Measurements from ENCODE around the gene HAUS8.

HAUS8 gene

GRCh38 chr19:17076543-17076991 lies 1.3 kb upstream of the HAUS8 start:
- DNase-seq: peak in 7 of 51 donors; percentile 16 to 46 (median 37)

DNA sequence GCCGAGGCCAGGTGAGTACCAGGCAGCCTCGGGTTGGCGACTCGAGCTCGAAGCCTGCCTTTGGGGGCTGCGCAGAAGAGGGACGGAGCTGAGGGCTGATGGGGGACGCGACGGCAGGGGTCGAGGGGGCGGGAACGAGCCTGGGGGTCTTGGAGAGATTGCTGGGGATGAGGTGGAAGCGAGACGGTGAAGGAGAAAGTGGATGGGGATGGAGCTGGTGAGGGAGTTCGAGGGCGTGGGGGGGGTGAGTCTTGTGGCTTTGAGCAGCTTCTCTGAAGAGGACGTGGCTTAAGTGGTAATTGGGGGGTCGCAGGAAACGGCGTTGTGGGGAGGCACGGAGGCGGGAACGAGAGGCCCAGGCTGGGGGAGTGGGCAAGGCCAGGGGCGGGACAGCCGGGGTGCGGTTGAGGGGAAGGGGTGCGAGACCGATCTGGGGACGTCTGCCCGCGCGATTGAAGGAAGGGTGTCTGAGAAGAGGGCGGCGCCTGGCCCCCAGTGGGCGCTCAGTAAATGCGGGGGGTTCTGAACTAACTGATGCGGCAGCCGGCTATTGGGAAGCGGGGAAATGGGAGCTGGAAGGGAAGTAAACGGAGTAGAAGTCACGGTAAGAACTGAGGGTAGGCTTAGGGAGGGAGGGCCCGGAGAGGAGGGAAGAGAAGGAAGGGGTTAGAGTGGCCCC lies 751 bp upstream of the HAUS8 start:
- DNase-seq: peak in 15 of 51 donors; percentile 9 to 56 (median 37)

DNA sequence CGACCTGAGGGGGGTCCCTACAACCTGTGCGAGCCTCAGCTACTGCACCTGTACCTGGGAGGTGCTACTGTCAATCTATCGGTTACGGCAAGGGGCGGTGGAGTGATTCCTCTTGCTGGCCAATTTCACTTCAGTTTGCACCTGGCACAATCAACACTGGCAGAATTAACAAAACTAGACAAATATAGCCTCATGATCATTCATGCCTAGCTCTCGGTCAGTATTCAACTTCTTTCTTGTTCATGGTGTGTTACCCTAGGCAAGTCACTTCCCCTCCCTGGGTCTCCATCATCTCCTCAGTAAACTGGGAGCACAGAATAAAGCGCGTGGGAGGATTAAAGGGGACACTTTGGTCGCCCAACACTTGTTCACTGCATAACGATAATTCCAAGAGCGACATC lies 618 bp downstream of the HAUS8 start:
- no peak for DNase-seq

DNA sequence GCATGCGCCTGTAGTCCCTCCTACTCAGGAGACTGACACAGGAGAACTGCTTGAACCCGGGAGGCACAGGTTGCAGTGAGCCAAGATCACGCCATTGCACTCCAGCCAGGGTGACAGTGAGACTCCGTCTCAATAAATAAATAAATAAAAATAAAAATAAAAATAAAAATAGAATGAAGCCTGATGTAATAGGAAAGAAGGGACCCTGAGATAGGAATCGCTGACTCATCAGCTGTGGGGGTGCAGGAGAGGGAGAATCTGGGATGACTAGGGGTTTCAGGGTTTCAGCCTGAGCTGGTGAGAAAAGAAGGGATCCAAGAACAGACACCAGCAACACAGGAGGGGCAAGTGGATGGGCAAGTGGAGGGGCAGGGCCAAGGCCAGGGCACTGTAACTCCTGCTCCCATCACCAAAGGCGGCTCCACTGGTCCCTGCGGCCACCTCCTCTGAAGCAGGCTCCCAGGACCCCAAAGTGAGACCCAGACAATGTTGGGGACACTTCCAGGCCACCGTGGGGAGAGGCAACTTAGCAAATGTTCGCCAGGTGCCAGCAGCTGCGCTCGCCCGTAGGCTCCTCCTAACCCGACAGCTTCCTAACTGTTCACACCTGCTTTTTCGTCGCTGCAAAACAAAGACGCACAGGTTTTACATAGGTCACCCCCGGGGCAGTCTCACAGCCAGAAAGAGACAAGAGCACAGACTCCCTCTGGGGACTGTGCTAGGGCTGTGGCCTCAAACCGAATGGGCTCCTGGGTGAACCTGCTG lies 1.2 kb downstream of the HAUS8 start:
- DNase-seq: no peak

- DNase-seq: no peak
Measured at GRCh38 chr19:17070912-17071311, 4.3 kb downstream of the HAUS8 start.

GRCh38 chr19:17070421-17070820 lies 4.8 kb downstream of the HAUS8 start:
- DNase-seq: no peak

- DNase-seq: no peak
Measured at GRCh38 chr19:17069193-17069592, 6.1 kb downstream of the HAUS8 start.

DNA sequence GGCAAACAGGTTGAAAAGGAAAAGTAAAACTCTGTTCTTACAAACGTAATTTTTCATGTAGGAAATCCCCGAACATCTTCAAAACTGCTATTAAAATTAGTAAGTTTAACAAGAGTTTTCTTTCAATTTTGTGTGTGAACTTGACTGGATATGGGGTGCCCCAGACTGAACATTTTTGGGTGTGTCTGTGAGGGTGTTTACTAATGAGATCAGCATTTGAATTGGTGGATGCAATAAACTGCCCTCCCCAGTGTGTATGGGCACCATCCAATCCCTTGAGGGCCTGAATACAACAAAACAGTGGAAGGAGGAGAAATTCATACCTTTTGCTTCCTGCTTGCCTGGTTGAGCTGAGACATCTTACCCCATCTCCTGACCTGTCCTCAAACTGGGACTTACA lies 11.8 kb downstream of the HAUS8 start:
- no peak for DNase-seq

DNA sequence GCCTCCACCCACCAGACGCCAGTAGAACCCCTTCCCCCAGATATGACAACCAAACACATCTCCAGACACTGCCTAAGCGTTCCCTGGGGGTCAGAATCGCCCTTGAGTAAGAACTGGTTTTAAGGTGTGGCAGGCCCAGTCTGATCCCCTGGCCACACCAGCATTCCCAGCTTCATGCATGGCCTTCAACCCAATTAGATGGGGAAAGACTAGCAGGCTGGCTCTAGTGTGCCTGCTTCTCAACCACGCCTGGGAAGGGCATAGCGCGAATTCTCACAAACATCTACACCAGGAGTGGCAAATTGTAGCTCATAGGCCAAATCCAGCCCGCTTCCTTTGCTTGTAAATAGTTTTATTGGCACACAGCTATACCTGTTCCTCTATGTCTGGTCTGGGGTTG lies 13.6 kb downstream of the HAUS8 start:
- DNase-seq: no peak

DNA sequence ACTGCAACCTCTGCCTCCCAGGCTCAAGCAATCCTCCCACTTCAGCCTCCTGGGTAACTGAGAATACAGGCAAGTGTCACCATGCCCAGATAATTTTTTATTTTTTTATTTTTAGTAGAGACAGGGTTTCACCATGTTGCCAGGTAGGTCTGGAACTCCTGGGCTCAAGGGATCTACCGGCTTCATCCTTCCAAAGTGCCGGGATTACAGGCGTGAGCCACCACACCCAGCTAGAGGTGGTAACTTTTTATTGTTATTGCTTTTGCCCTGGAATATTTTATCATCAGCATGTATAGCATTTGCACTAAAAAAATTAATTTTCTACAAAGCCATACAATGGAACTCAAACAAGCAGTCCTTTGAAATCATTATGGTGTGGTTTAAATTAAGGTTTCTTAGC lies 14.0 kb downstream of the HAUS8 start:
- no peak for DNase-seq

DNA sequence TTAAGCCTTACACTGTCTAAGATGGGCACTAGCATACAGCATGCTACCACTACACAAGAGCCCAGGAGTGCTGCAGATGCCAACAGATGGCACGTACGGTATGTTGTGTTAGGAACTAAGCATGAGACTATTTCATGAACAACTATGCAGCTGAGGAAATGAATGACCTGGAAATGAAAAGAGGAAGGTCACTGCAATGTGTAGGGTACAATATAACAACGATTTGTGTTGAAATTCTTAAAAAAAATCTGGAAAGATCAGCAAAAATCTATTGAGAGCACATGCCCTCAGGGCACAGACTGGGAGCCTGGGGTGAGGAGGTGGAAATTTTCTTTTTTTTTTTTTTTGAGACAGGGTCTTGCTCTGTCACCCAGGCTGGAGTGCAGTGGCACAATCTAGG lies 14.4 kb downstream of the HAUS8 start:
- no peak for DNase-seq

DNA sequence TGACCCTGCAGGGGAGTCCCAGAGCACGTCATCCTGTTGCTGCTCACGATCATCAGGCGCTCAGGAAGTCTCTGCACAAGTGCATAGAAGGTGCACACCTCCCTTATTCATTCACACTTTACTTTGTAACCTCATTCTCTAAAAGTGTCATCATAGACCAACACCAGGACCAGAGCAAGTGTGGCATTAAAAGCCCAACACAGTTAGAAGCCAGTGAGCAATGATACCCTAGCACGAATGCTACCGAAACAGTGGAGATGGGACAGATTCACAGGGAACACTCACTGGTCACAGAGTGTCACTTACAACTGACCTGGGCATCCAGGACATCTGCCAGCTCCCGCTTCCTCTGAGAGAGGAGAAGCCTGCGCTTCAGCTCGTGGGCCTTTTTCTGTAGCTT lies 17.0 kb downstream of the HAUS8 start:
- DNase-seq: no peak

- no peak for DNase-seq
Measured at GRCh38 chr19:17055636-17056035, 19.6 kb downstream of the HAUS8 start.

GRCh38 chr19:17054746-17055145 lies 20.5 kb downstream of the HAUS8 start:
- no peak for DNase-seq

DNA sequence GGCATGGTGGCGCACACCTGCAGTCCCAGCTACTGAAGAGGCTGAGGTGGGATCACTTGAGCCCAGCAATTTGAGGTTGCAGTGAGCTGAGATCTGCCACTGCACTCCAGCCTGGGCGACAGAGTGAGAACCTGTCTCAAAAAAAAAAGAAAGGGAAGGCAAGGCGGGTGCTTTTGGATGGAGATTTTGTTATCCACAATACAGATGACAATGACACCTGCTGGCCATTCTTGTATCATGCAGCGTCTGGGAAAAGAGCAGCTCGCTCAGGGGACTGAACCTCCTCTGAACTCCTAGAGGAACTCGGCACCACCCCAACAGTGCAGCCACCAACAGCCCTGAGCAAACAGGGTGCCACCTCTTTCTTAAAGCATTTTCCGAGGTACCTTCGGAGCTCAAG lies 22.8 kb downstream of the HAUS8 start:
- DNase-seq: peak in 17 of 51 donors; percentile 0 to 49 (median 17)

GRCh38 chr19:17049711-17050280 lies 25.5 kb downstream of the HAUS8 start:
- no peak for DNase-seq

- peak in 1 of 51 donors; percentile 12 for DNase-seq
Measured at GRCh38 chr19:17048885-17049453, 26.3 kb downstream of the HAUS8 start.

DNA sequence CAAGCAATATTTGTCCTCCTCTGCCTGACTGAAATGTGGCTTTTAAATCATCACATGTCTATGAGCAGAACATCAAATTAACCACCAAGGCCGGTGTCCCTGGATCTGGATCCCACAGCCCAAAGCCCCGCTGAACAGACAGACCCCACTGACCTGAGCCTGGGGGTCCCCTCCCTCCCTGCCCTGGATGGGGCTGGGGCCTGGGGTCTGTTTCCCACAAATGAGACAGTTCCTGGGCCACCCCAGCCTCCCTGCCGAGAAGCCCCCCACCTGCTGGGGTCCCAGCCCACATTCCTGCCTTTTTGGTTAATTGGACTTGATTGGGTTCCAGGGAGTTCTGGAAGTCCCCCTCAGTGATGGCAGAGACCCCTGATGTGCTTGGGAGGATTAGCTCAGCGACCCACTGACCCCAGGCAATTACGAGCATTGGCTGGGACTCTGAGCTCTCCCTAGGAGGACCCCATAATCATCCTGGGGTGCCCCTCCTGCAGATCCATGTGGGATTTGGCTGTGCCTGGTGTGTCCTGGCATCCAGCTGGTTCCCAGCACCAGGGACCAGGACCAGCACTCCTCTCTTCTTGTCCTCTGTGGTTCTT lies 29.2 kb downstream of the HAUS8 start:
- DNase-seq: no peak

DNA sequence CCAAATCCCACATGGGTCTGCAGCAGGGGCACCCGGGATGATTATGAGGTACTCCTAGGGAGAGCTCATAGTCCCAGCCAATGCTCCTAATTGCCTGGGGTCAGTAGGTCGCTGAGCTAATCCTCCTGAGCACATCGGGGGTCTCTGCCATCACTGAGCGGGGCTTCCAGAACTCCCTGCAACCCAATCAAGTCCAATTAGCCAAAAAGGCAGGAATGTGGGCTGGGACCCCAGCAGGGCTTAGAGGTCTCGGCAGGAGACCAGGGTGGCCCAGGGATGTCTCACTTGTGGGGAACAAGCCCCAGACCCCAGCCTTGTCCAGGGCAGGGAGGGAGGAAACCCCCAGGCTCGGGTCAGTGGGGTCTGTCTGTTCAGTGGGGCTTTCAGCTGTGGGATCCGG lies 31.5 kb downstream of the HAUS8 start:
- DNase-seq: no peak

DNA sequence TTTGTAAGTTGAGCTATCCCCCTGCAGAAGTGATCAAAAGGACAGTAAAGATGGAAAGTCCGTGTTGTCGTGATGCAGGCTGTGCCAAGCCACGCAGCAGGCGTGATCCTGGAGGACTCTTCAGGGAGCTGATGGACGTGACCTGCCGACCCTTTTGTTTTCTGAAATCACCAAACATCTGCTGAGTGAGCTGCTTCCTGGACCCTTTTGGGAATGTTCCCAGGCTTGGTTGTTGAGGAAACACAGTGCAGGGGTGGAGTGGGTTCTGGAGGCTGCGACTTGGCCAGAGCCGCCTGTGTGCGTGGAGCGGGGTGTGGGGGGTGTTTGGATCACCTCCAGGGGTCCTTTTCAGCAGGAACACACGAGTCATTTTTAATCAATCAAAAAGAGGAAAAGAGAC lies 33.3 kb downstream of the HAUS8 start:
- DNase-seq: no peak

GRCh38 chr19:17037966-17038500 lies 37.2 kb downstream of the HAUS8 start:
- peak in 23 of 51 donors; percentile 2 to 51 (median 20) for DNase-seq

DNA sequence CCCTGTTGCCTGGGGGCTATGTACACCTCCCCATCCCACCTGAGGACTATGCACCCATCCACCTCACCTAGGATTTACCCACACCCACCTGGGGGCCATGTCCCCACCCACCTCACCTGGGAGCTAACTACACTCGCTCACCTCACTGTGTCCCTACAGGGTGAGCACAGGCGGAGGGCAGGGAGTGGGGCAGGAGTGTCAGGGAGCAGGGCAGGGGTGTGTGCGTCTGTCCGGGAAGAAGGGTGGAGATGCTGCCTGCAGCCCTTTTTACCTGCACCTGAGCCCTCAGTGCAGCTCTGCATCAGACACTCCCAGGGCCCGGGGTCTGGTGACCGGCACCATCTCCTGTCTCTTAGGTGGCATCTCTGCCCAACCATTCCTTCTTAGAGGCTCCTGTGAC lies 38.1 kb downstream of the HAUS8 start:
- no peak for DNase-seq

All from hypothalamus (tissue), 51 donors.